Stimulated activated CD8-positive, alpha-beta memory T cell treated with anti-CD3 and anti-CD28 coated beads, Interleukin-4, amount 100 ng/mL, for 4 hours (primary cell): ENCODE results near the gene DIO3.
"Not testable (repeated sequence)": the region's sequence is repeated elsewhere in the genome, so short reads cannot be mapped to it uniquely, and the experiment has no call there.

Experiments used
- DNase-seq, 2 donors: peaks; one replicate each; pipeline ENCODE4 v3.0.0-alpha.2; 2020; ENCODE audit warnings: low read depth in 2 of 2, low spot score in 1 of 2

Gene DIO3

GRCh38 chr14:101540481-101541462 is 20.5 kb upstream of the DIO3 start:
- DNase-seq, result no peak

- DNase-seq, result no peak
These were observed 18.9 kb upstream of the DIO3 start for GRCh38 chr14:101542391-101542790.

DNA sequence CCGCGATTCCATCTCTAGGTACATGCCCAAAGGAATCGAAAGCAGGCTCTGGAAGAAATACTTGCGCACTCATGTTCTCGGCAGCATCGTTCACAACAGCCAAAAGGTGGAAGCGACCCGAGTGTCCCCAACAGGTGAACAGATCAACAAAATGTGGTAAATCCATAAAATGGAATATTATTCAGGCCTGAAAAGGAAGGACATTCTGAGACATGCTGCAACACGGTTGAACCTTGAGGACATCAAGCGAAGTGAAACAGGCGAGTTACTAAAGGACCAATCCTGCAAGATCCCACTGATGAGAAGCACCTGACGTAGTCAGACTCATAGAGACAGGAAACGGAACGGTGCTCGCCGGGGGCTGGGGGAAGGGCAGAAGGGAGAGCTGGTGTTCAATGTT is 17.5 kb upstream of the DIO3 start:
- no peak for DNase-seq

DNA sequence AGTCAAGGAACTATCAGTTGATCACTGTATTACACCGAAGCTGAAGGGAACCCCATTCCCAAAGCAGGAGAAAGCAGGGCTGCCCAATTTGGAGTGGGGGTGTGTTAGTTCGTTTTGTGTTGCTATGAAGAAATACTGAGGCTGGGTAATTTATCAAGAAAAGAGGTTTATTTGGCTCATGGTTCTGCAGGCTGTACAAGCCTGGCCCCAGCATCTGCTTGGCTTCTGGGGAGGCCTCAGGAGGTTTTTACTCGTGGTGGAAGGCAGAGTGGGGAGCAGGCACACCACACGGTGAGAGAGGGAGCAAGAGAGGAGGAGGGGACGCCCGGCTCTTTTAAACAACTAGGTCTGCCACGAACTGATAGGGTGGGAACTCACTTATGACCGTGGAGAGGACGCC is 16.7 kb upstream of the DIO3 start:
- DNase-seq, result no peak

- DNase-seq, result no peak
These were observed 14.6 kb upstream of the DIO3 start for GRCh38 chr14:101546706-101547105.

DNA sequence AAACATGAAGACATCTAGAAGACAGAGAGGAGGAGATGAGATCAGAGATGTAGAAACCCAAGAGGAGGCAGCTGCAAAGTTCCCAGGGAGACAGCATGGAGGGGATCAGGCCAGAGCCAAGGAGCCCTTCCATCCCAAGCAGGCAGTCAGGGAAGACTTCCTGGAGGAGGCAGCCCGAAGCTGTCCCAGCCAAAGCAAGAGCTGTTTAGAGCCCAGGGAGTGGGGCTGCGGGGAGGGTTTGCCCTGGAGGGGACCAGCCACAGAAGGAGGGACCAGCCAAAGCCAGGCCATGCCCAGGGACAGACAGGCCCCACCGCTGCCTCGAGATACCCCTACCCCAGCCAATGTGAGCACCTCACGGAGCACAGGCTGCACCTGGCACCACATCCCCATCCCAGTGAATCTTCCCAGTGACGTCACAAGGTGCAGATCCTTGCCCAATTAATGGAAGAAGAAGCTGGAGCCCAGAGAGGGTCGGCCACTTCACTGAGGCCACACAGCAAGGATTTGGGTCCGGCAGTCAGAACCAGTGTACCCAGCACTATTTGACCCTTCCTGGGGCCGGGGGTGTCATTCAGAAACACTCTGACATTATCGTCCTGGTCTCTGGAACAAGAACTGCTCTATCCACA is 14.1 kb upstream of the DIO3 start:
- DNase-seq, result no peak

- no peak for DNase-seq
These were observed 13.2 kb upstream of the DIO3 start for GRCh38 chr14:101547961-101548669.

- DNase-seq, result no peak
These were observed 12.6 kb upstream of the DIO3 start for GRCh38 chr14:101548710-101549109.

DNA sequence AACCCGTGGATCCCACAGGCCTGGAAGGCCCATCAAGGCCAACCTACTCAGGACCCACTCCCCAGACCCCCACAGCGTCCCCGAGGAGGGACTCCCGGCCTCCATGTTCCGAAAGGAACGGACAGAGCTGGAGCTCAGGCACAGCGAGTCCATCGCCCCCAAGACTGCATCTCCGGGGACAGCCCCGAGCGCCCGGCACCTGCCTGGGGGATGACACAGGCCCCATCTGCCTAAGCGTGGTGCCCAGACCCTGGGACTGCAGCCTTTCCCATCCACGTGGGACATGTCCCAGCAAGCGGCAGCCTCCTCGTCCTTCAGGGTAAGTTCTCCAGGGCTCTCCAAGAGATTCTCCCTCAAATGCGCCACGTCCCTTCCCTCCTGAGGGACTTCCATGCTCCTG is 12.1 kb upstream of the DIO3 start:
- DNase-seq, result no peak

- not testable (repeated sequence) for DNase-seq
These were observed 10.9 kb upstream of the DIO3 start for GRCh38 chr14:101550202-101550912.

GRCh38 chr14:101551729-101552595 is 9.3 kb upstream of the DIO3 start:
- no peak for DNase-seq

- DNase-seq, result no peak
These were observed 8.5 kb upstream of the DIO3 start for GRCh38 chr14:101552786-101553231.

DNA sequence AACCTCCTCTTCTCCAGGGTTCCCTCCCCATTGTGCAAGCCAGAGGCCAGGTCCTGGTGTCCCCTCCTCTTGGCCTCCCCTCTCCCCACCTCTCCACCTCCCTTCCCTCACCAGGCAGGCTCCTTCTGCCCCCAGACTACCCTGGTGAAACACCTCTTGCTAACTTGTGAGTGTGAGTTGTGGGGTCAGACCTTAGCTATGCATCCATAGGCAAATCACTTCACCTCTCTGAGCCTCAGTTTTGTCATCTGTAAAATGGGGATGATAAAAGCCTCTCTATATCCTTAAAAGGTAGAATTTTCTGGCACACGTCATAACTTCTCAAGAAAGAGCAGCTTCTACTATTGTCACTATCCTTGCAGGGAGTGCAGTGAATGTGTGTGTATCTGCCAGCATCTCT is 7.9 kb upstream of the DIO3 start:
- DNase-seq, result no peak

DNA sequence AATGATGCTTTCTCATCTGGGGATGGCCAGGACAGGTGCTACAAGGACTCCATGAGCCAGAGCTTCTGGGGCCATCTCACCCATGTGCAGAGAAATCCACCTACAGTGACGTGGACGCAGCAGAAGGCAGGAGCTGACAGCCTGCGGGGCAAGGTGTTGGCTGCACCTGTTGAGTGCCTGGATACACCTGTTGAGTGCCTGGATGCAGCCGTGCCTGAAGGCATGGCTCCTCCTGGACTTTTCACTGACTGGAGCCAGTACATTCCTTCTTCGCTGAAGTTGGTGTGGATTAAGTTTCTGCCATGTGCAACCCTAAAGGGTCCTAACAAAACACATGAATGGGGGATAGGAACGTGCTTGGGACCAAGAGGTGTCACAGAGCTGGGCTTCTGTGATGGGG is 7.4 kb upstream of the DIO3 start:
- DNase-seq, result no peak

DNA sequence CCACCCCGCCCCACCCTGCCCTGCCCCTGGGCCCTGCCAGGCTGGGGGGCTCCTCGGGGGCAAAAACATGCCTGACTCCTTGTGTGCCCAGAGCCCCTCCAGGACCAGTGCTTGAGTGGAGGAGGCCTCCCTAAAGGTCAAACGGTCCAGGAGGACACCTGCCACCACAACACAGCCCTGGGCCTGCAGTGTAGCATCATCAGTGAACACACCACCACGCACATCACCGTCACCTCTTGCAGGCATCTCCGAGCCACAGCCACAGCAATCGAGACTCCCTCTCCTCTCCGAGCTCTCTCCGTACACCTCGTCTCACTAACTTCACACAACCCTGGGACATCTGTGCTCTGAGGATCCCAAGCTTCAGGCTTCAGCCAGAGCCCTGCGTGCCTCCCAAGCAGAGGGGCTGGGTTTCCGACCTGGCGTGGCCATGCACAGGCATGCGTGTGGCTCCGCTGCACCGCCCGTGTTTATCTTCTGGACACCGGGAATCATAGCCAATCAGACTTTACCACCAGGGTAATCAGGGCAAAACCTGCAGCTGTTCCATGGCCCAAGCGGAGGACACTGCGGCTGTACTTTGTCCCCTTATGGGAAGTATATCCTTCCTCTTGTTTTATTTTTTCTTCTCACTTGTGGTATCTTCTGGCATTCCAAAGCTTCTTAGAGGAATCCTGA is 6.2 kb upstream of the DIO3 start:
- DNase-seq, result no peak

GRCh38 chr14:101555669-101556043 is 5.6 kb upstream of the DIO3 start:
- not testable (repeated sequence) for DNase-seq

DNA sequence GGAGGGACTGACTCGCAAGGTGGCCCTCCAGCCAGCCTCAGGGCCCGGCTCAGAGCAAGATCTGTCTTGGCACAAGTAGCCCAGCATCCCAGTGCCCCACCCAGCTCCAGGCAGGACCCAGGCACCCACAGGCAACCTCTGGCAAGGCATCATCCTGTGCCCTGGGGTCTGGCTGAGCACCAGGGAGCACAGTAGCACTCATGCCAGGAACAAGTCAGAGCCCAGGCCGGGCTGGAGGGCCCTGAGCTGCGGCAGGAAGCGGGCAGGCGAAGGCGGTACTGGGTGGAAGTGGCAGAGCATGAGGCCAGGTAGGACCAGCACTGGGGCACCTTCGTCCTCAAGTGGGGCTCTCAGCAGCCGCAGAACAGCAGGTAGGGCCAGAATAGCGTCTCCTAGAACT is 5.2 kb upstream of the DIO3 start:
- no peak for DNase-seq

DNA sequence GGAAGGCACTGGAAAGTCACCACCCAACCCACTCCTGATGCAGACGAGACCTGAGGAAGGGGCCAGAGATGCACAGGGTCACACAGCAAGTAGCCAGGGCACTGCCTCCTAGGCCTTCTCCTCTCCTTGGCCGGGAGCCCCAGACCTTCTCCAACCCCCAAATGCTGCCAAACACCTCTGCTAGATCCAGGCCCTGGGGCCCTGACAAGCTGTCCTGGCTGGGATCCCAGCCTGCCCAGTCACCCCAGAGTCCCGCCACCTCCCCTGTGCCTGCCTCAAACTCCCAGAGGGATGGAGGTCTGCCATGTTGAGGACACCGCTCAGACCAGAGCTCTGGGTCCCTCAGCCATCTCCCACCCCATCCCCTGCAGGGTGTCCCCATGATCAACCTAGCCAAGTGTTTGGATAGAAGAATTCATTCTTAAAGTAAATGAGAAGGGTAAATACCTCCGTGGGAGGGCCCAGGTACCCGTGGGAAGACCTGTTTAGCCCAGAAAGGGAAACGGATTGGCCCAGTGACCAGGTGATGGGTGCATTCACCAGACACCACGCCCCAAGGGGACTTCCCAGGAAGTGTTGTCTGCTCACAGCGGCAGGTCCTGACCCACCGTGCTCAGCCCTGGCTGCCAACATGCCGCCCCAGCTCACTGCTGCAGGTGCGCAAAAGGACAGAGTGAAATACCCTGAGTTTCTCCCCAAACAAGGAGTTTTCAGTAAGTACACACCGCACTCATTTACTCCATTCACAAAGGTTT is 4.6 kb upstream of the DIO3 start:
- DNase-seq, result no peak

- no peak for DNase-seq
These were observed 4.0 kb upstream of the DIO3 start for GRCh38 chr14:101557321-101557695.
